HG03439 (cell line): ENCODE results near the gene KRTAP5-3.
"Not testable (repeated sequence)": the region's sequence is repeated elsewhere in the genome, so short reads cannot be mapped to it uniquely, and the experiment has no call there.

Experiments
- ATAC-seq: cut with Tn5 transposase; IDR thresholded peaks from one replicate; pipeline ENCODE4 v1.9.1; 2021; ENCODE audit warnings: mild to moderate bottlenecking, moderate library complexity; ENCODE audit not compliant: unreplicated experiment

KRTAP5-3 gene

GRCh38 chr11:1584661-1585370 lies 23.4 kb downstream of the KRTAP5-3 start, which contains the start of gene KRTAP5-1:
TSS of gene KRTAP5-1 (minus strand) at chr11:1585283. CDS start at chr11:1585249, 34 bp downstream.
- ATAC-seq = not testable (repeated sequence)

GRCh38 chr11:1582909-1583308 lies 25.4 kb downstream of the KRTAP5-3 start:
- not testable (repeated sequence) for ATAC-seq

DNA sequence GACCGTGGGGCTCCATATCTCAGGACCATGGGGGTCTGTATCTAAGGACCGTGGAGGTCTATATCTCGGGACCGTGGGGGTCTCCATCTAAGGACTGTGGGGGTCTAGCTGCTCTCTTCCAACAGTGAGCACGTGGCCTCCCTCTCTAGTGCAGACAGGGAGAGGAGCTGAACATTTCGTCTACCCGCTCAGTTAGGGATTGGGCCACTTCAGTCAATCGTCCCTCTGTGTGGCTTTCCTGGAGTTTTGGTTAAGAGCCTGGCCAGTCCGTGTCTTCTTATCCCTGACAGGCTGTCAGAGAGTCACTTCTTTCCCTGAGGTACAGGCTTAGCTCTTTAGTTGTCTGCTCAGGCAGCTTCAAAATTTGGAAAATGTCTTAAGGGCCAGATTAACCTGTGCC lies 26.3 kb downstream of the KRTAP5-3 start:
- ATAC-seq = no peak

- no peak for ATAC-seq
These were observed 31.4 kb downstream of the KRTAP5-3 start for GRCh38 chr11:1576825-1577224.

- not testable (repeated sequence) for ATAC-seq
These were observed 32.5 kb downstream of the KRTAP5-3 start for GRCh38 chr11:1575756-1576155.

DNA sequence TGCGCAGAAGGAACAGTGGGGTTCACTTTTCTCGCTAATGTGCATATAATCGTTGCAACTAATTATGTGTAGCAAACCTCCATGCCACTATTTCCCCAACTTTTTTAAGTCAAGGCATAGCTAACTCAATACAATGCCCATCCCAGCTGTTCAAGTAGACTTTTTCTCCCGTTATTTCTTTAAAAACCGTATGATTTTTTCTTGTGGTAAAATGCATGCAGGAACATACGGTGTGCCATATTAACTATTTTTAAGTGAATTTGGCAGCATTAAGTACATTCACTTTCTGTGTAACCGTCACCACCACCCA lies 33.4 kb downstream of the KRTAP5-3 start:
- ATAC-seq = no peak

DNA sequence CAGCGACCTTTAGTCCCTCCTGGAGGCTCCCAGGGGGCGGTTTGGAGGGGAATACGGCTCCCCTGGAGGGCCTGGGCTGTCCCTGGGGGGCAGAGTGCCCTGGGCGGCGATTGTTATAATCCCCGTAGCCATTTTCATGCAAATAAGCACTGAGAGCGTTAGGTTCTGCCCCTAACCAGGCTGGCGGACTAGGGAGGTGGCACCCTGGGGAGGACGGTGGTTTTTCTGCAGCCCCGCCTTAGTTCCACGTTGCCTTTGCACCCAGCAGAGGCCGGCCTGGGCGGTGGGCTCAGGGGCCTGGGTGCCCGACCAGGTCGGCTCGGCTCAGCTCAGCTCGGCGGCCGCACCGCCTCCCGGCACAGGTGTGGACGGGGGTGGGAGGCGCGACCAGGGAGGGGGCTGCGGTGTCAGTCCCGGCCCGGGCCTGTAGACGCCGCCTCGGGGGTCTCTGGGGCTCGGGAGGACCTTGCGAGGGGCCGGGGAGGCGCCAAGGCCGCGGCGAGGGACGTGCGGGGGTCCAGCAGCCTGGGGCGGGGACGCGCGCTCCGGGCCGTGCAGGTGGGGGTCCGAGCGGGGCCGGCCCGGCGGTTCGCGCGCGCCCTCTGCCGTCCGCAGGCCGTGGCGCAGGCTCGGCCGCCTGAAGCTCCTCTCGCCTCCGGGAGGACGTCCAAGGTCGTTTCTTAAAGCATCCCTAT lies 33.9 kb downstream of the KRTAP5-3 start:
- peak; percentile 37 for ATAC-seq

- no peak for ATAC-seq
These were observed 34.4 kb downstream of the KRTAP5-3 start for GRCh38 chr11:1573903-1574237.

DNA sequence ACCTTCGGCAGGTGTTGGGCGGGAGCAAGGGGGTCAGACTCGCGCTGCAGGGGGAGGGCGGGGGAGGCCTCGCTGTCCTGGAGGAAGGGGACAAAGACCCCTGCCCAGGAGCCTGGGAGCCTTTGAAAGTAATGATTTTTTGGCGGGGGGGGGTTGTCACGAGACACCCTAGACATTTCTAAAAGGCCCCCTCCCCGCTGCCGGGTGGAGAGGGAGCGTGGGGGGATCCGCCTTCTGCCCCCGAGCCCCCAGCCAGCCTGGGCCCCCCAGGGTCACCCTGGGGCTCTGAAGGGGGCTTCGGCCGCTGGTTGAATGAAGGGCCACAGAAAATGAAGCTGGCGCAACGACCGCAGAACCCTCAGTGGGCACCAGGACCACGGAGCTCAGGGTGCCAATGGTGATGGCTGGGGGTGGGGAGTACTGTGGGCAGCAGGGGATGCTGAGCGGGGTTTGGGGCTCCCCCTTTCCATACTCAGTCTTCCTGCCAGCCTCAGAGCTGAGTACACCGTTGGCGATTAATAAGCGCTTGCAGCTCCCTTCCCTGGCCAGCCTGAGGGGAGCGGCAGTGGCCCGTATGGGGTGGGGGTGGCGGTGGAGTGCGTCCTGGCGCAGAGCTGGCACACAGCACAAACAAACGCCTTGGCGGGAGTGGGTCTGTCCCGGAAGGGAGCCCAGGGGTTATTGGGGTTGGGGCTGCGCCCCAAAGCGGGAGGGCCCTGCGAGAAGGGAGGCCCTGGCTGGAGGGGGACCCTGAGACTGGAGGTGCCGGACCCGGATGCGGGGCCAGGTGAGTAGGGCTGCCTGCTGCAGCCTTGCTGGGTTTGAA lies 35.0 kb downstream of the KRTAP5-3 start:
- no peak for ATAC-seq

GRCh38 chr11:1572197-1573076 lies 35.8 kb downstream of the KRTAP5-3 start, which contains the start of gene DUSP8:
TSS of gene DUSP8 (minus strand) at chr11:1572271. CDS start at chr11:1565826, 6,445 bp downstream.
- ATAC-seq = no peak

GRCh38 chr11:1571760-1572196 lies 36.5 kb downstream of the KRTAP5-3 start:
- ATAC-seq = no peak

DNA sequence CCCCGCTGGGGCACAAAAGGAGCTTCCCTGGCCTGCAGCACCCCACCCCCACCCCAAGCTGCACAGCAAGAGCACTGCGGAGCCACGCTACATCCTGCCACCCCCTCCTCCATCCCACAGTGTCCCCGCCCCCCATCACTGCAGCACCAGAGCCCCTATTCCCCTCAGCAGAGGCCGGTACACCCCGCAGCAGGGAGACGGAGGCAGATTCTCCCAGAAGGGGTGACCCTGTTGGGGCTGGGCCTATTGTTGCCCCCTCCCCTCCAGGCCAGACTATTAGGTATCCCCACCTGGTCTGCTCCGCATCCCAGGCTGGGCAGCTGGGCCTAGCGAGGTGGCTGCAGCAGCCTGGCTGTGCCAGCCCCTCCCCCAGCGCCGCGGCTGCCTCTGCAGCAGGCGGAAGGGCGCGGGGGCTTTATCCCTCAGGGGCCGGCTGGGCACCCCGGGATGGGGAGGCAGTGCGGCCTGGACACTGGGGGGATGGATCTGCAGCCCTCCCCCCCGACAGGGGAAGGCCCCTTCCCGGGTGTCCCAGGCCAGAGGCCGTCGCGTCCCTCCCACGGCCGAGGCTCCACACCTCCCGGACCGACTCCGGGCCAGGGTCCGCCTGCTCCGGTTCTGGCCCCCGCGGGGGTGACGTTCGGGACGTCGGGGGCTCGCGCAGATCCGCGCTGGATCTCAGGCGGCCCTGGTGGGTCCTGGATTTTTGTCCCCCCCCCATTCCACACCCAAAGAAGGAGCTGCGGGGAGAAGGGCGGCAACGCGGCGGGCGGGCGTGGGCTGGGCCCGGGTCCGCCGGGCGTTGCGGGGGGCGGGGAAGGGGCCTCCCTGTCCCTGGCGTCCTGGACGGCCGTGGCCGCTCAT lies 37.1 kb downstream of the KRTAP5-3 start:
- ATAC-seq = no peak

DNA sequence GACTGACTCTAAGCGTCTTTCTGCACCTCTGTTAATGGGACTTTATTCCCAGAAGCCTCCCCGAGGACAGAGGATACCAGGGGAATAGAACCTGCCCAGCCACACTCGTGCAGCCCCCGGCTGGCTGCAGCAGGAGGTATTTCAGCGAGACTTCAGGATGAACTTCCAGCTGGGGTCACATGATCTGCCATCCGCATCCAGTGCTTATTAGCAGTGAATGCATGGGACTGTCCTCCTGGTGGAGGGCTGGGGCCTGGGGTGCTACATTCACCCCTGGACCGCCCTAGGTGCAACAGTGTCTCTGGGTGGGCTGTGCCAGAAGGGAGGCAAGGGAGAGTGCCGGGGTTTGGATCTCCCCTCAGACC lies 37.8 kb downstream of the KRTAP5-3 start:
- no peak for ATAC-seq

- ATAC-seq = no peak
These were observed 38.2 kb downstream of the KRTAP5-3 start for GRCh38 chr11:1570001-1570453.

DNA sequence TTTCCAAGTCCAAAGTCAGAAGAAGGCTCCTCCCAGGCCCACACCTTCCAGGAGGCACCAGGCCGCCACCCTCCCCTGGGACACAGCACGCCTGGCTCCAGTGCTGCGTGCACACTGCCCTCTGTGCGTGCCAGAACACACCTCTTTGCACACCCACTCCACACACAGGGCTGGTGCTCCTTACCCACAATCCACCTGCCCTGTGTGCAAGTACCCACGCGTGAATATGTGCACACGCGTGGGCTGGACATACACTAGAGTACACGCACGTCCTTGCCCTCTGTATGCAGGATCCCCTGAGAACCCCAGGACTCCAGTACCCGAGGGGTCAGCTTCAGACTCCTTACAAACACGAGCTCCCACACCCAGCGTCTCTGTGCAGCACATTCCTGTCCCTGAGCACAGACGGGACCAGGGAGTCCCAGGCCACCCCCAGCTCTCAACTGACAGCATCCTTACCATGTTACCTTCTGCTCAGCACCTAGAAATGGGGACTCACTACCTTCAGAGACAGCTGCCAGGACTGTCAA lies 38.9 kb downstream of the KRTAP5-3 start:
- ATAC-seq = no peak

- no peak for ATAC-seq
These were observed 39.8 kb downstream of the KRTAP5-3 start for GRCh38 chr11:1568441-1568911.

DNA sequence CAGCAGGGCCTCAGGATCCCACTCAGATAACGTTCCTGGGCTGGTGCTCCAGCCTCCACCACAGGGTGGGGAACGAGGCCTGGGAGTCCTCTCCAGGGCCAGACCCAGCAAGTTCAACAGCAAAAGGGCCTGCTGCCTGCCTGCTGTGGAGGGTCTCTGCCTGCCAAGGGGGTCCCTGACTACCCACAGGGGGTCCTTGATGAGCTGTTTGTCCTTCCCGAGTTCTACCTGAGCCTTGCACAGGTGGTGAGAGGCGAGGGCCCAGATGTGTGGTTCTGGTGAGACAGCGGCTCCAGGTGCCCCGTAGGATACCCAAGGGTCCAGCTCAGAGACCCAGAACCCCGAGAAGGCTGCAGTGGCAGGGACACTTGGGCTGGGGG lies 40.6 kb downstream of the KRTAP5-3 start:
- no peak for ATAC-seq

DNA sequence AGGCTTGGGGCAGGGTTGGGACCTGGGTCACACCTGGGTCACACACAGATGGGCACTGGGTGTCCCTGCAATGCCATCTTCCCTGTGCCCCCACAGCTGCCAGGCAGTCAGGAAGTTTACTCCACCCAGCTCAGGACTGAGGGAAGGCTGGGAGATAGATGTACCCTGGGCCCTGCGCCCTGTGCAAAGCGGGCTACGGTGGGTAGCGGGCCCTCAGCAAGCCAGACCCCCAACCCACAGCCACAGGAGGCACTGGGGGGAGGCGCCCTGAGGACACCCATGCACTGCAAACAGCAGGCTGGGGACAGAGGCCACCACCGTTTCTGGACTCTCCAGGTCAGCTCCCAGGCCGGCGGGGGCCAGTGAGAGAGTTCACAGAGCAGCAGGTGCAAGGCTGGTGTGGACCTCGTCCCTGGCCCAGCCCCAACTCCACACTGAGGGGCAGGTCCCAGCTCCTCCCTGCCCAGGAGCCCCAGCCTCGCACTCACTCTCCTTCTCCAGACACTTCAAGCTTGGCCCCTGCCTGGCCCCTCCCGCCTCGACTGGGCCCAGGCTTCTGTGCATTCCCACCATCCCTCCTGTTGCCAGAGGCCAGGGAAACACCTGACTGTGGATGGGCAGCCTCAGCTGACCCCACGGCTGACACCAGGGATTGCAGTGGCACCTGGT lies 41.1 kb downstream of the KRTAP5-3 start:
- no peak for ATAC-seq
